ENCODE results near the gene PLIN5. TPM values are rescaled to one million over a fixed set of nuclear protein-coding genes. Genes with fewer than 3 reads are reported as not detected.

PLIN5 gene
- total and polyA plus RNA-seq, 2 donors (not counting 1 experiment from before 2014, with no cell fraction given) = not detected

DNA sequence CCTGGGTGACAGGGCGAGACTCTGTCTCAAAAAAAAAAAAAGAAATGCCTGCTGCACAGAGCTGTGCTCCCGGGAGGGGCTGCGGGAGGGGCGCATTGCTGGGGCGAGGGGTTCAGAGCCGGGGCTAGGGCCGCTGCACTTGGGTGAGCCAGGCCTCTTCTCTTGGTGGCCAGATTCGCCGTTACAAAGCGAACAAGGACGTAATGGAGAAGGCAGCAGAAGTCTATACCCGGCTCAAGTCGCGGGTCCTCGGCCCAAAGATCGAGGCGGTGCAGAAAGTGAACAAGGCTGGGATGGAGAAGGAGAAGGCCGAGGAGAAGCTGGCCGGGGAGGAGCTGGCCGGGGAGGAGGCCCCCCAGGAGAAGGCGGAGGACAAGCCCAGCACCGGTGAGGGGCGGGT, 35.7 kb downstream of the PLIN5 start:
- Histone ChIP-seq H3K4me3 (replicated peaks in 1 of 4; ENCODE audit: control extremely low read depth in 1 of 4, insufficient read depth in 1 of 4, low read depth in 3 of 4, low read length in 4 of 4) (no peak overlapping the region), H4K20me1 (ENCODE audit: control insufficient read depth, extremely low read depth, insufficient read depth, low read length) (no peaks in the 10 kb centered on the region), H3K4me2 (ENCODE audit: extremely low read depth, insufficient read depth, low read length) (no peak overlapping the region), H3K9me3 (ENCODE audit: control insufficient read depth, insufficient read depth, low read depth, low read length) (no peaks in the 10 kb centered on the region), H3K9ac (ENCODE audit: insufficient read depth, low read length) (no peak overlapping the region), H3K27ac (ENCODE audit: insufficient read depth, low read length) (no peak overlapping the region), H3K4me1 (ENCODE audit: control insufficient read depth, extremely low read depth, insufficient read depth, low read length) (no peaks in the 10 kb centered on the region), H2AFZ (ENCODE audit: low read length) (no peak overlapping the region), H3K36me3 (ENCODE audit: control insufficient read depth, insufficient read depth, low read length) (peaks cover 21% of the 10 kb centered on the region), H3K27me3 (ENCODE audit: control insufficient read depth, insufficient read depth, low read length) (no peaks in the 10 kb centered on the region), H3K79me2 (ENCODE audit: control insufficient read depth, insufficient read depth, low read length) (no peaks in the 10 kb centered on the region)
- TF ChIP-seq, protein P1, sequence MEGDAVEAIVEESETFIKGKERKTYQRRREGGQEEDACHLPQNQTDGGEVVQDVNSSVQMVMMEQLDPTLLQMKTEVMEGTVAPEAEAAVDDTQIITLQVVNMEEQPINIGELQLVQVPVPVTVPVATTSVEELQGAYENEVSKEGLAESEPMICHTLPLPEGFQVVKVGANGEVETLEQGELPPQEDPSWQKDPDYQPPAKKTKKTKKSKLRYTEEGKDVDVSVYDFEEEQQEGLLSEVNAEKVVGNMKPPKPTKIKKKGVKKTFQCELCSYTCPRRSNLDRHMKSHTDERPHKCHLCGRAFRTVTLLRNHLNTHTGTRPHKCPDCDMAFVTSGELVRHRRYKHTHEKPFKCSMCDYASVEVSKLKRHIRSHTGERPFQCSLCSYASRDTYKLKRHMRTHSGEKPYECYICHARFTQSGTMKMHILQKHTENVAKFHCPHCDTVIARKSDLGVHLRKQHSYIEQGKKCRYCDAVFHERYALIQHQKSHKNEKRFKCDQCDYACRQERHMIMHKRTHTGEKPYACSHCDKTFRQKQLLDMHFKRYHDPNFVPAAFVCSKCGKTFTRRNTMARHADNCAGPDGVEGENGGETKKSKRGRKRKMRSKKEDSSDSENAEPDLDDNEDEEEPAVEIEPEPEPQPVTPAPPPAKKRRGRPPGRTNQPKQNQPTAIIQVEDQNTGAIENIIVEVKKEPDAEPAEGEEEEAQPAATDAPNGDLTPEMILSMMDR (conservative IDR thresholded peaks at IDR 0.05 in 1 of 2, IDR thresholded peaks at IDR 0.05 in 1 of 2; ENCODE audit: low read depth in 1 of 2, low read length in 2 of 2) = no peak
- TF ChIP-seq EZH2 (IDR thresholded peaks at IDR 0.05; ENCODE audit: low read length, missing control alignments) = no peak
- DNase-seq (ENCODE audit: low read depth in 2 of 2) = no peak

DNA sequence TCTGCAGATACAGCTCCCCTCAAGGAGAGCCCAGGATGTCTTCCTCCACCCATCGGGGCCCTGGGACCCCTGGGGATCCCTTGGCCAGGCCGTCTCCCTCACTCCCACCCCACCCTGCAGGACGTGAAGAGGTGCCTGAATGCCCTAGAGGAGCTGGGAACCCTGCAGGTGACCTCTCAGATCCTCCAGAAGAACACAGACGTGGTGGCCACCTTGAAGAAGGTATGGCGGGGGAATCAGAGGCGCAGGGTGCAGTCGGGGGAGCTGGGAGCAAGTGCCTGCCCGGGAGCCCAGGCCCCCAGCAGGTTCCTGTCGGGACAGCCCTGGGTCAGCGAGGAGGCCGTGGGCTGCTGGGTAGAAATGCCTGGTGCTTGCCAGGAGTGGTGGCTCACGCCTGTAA, 36.3 kb downstream of the PLIN5 start:
- Histone ChIP-seq H3K27me3 (ENCODE audit: control insufficient read depth, insufficient read depth, low read length) (no peaks in the 10 kb centered on the region), H2AFZ (ENCODE audit: low read length) (no peak overlapping the region), H3K4me1 (ENCODE audit: control insufficient read depth, extremely low read depth, insufficient read depth, low read length) (no peaks in the 10 kb centered on the region), H3K4me2 (ENCODE audit: extremely low read depth, insufficient read depth, low read length) (no peak overlapping the region), H3K36me3 (ENCODE audit: control insufficient read depth, insufficient read depth, low read length) (peaks cover 25% of the 10 kb centered on the region), H3K27ac (ENCODE audit: insufficient read depth, low read length) (no peak overlapping the region), H3K79me2 (ENCODE audit: control insufficient read depth, insufficient read depth, low read length) (no peaks in the 10 kb centered on the region), H3K9me3 (ENCODE audit: control insufficient read depth, insufficient read depth, low read depth, low read length) (no peaks in the 10 kb centered on the region), H4K20me1 (ENCODE audit: control insufficient read depth, extremely low read depth, insufficient read depth, low read length) (no peaks in the 10 kb centered on the region), H3K9ac (ENCODE audit: insufficient read depth, low read length) (no peak overlapping the region), H3K4me3 (replicated peaks in 1 of 4; ENCODE audit: control extremely low read depth in 1 of 4, insufficient read depth in 1 of 4, low read depth in 3 of 4, low read length in 4 of 4) (no peak overlapping the region)
- no peak for DNase-seq (ENCODE audit: low read depth in 2 of 2)
- TF ChIP-seq, protein P1 (conservative IDR thresholded peaks at IDR 0.05 in 1 of 2, IDR thresholded peaks at IDR 0.05 in 1 of 2; ENCODE audit: low read depth in 1 of 2, low read length in 2 of 2) = no peak
- TF ChIP-seq EZH2 (IDR thresholded peaks at IDR 0.05; ENCODE audit: low read length, missing control alignments) = no peak

DNA sequence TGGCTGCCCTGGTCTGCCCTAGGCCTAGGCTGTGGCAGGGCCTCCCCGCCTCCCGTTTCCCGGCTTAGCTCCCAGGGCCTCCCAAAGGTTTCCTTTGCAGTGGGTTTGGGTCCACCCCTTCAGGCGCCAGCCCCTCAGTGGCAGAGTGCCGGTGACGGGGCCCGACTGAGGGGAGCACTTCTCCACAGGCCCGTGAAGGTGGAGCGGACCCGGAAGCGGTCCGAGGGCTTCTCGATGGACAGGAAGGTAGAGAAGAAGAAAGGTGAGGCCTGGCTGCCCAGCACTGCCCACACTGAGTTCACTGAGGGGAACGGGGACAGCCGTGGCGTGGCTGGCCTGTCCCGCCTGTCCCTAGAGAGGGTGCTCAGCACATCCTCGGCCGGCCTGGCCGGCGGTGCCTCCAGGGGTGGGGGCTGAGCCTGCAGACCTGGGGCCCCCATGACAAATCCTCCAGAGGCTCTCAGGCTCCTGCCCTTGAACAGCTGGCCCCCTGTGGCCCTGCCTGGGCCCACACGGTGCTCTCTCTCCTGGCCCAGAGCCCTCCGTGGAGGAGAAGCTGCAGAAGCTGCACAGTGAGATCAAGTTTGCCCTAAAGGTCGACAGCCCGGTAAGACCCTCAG, 37.1 kb downstream of the PLIN5 start:
- no peak overlapping the region for H3K9ac ChIP-seq (ENCODE audit: insufficient read depth, low read length)
- no peaks in the 10 kb centered on the region for H4K20me1 ChIP-seq (ENCODE audit: control insufficient read depth, extremely low read depth, insufficient read depth, low read length)
- no peaks in the 10 kb centered on the region for H3K9me3 ChIP-seq (ENCODE audit: control insufficient read depth, insufficient read depth, low read depth, low read length)
- no peak overlapping the region for H3K27ac ChIP-seq (ENCODE audit: insufficient read depth, low read length)
- no peak for DNase-seq (ENCODE audit: low read depth in 2 of 2)
- no peaks in the 10 kb centered on the region for H3K4me1 ChIP-seq (ENCODE audit: control insufficient read depth, extremely low read depth, insufficient read depth, low read length)
- no peak overlapping the region for H2AFZ ChIP-seq (ENCODE audit: low read length)
- H3K36me3 ChIP-seq (ENCODE audit: control insufficient read depth, insufficient read depth, low read length) = peaks cover 29% of the 10 kb centered on the region
- H3K4me3 ChIP-seq (replicated peaks in 1 of 4; ENCODE audit: control extremely low read depth in 1 of 4, insufficient read depth in 1 of 4, low read depth in 3 of 4, low read length in 4 of 4) = no peak overlapping the region
- no peaks in the 10 kb centered on the region for H3K27me3 ChIP-seq (ENCODE audit: control insufficient read depth, insufficient read depth, low read length)
- H3K79me2 ChIP-seq (ENCODE audit: control insufficient read depth, insufficient read depth, low read length) = no peaks in the 10 kb centered on the region
- TF ChIP-seq, protein P1 (conservative IDR thresholded peaks at IDR 0.05 in 1 of 2, IDR thresholded peaks at IDR 0.05 in 1 of 2; ENCODE audit: low read depth in 1 of 2, low read length in 2 of 2) = no peak
- TF ChIP-seq EZH2 (IDR thresholded peaks at IDR 0.05; ENCODE audit: low read length, missing control alignments) = no peak
- no peak overlapping the region for H3K4me2 ChIP-seq (ENCODE audit: extremely low read depth, insufficient read depth, low read length)
